Tibial nerve (tissue), 4 donors: ENCODE results near the gene MAN2C1. TPM values are rescaled to one million over a fixed set of nuclear protein-coding genes. Genes with fewer than 3 reads are reported as not detected.
A peak's percentile ranks its signal among the peaks of the same experiment; 100 is the strongest.
"Not testable (repeated sequence)": the region's sequence is repeated elsewhere in the genome, so short reads cannot be mapped to it uniquely, and the experiment has no call there.

Experiments used
- DNase-seq, 2 donors: peaks; one replicate each; pipeline ENCODE4 v3.0.0-alpha.2; 2019; ENCODE audit warnings: low spot score in 2 of 2
- H3K27ac ChIP-seq, 4 donors: fragments of 200-600 bp; sonication (generic) in 3 of 4; one replicate each; pipeline ENCODE4 v1.5.1; 2017 to 2019; ENCODE audit warnings: mild to moderate bottlenecking in 1 of 4
- H3K27me3 ChIP-seq, 2 donors: fragments of 200-600 bp; sonication (generic) in 1 of 2; one replicate each; pipeline versions ENCODE4 v1.5.1 to v1.6.0; 2017 to 2019
- H3K36me3 ChIP-seq, 3 donors: fragments of 200-600 bp; sonication (generic); one replicate each; pipeline ENCODE4 v1.5.1; 2018 to 2019
- H3K4me1 ChIP-seq, 4 donors: fragments of 200-600 bp; sonication (generic) in 3 of 4; one replicate each; pipeline ENCODE4 v1.5.1; 2017 to 2019
- H3K4me3 ChIP-seq, 4 donors: fragments of 200-600 bp; sonication (generic) in 3 of 4; one replicate each; pipeline ENCODE4 v1.5.1; 2017 to 2019; ENCODE audit warnings: mild to moderate bottlenecking in 1 of 4, moderate library complexity in 1 of 4
- H3K9me3 ChIP-seq, 4 donors: fragments of 200-600 bp; sonication (generic) in 3 of 4; one replicate each; pipeline ENCODE4 v1.5.1; 2017 to 2019
- CTCF ChIP-seq, 5 experiments: fragments of 200-600 bp in 3 of 5; fragments of 450-650 bp in 2 of 5; sonication (generic) in 3 of 5; IDR thresholded peaks; one replicate each; pipeline ENCODE4 v1.5.1; 2016 to 2019; ENCODE audit warnings: antibody characterized with exemption in 5 of 5, mild to moderate bottlenecking in 3 of 5, moderate library complexity in 2 of 5
- EP300 ChIP-seq, 2 donors: sonication (generic); formaldehyde crosslinking; IDR thresholded peaks; one replicate each; pipeline ENCODE4 v1.6.1; 2017; ENCODE audit warnings: antibody characterized with exemption in 2 of 2, mild to moderate bottlenecking in 1 of 2
- POLR2A ChIP-seq, 2 donors: fragments of 450-650 bp; IDR thresholded peaks; one replicate each; pipeline ENCODE4 v1.6.1; 2017; ENCODE audit warnings: antibody characterized with exemption in 2 of 2, mild to moderate bottlenecking in 2 of 2, moderate library complexity in 2 of 2
- WGBS, 2 donors: methylation state at CpG; one replicate each; pipeline ENCODE4 v1.1.5; 2018; 5-methylcytosine and 5-hydroxymethylcytosine counted together
- total RNA-seq, 4 donors: library from RNA; depleted of rRNA; stranded (reverse); fragments of >200 nt; gene quantifications; one replicate each; pipeline ENCODE4 v1.1.0, GENCODE V29; 2016

MAN2C1 gene
- total RNA-seq, 4 donors from 2014 or later, result 319 to 781 (median 366) TPM

DNA sequence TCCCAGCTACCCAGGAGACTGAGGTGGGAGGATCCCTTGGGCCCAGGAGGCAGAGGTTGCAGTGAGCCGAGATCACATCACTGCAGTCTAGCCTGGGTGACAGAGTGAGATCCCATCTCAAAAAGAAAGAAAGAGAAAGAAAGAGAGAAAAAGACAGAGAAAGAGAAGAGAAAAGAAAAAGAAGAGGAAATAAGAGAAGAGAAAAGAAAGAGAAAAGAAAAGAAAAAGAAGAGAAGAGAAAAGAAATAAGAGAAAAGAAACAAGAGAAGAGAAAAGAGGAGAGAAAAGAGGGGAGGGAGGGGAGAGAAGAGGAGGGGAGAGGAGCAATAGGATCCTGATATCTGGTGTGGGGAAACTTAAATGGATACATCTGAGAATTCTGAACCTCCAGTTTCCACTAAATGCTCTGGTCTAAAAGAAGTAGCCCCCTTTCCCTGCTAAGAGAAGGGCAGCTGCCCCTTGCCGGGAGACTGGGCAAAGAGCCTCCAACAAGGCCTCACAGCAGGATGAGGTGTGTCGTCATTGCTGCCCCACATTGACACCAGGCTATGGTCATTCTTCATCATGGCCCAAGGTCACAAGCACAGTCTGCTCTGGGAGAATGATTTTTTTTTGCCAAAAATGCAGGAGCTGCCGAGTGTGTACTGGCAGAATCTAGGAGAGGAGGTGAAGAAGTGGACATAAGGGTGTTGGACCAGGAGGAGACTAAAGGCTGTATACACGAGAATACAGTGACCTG is 53.7 kb downstream of the MAN2C1 start:
- Histone ChIP-seq H3K36me3 (no peaks in the 10 kb centered on the region), H3K4me1 (no peaks in the 10 kb centered on the region), H3K27ac (no peak overlapping the region), H3K4me3 (no peak overlapping the region), H3K27me3 (no peaks in the 10 kb centered on the region), H3K9me3 (no peaks in the 10 kb centered on the region)
- 67 to 68% methylated on average over 5 of the region's 5 CpGs for WGBS, 2 donors
- TF ChIP-seq EP300 (IDR thresholded peaks at IDR 0.05), result no peak
- no peak for TF ChIP-seq POLR2A (IDR thresholded peaks at IDR 0.05)
- TF ChIP-seq CTCF (IDR thresholded peaks at IDR 0.05), result no peak
- no peak for DNase-seq

DNA sequence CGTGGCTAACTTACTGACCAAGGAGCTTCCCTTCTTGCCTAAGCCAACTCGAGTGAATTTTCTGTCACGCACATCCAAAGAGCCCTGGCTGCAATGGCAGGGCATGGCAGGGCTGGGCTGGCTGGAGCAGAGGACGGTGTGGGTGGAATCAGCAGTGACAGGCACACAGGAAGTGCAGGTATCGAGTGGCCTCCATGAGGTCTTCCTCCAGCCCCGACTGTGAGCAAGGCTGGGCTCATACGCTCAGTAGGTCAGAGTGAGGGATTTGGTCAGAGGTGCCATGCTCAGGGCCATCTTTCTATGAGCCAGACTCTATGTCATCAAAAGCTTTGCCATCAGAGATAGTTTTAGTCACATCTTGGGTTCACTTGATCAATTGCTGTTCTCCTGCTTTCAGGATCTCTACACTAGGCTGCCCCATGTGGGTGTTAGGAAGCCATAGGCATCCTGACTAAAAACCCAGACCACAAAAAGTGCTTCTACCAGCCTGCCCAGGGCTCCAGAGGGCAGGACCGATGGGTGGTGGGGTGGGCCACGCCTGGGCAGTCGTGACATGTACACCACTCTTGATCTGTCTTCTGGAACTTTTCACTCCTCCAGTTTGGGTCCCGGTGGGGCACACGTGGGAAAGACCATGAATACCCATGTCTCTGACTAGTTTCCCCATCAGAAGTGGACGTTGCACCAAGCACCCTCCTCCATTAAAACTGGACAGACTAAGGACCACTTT is 55.1 kb downstream of the MAN2C1 start:
- Histone ChIP-seq H3K4me3 (no peak overlapping the region), H3K27ac (no peak overlapping the region), H3K27me3 (peaks cover 0 to 5% of the 10 kb centered on the region in 2 donors), H3K4me1 (no peaks in the 10 kb centered on the region), H3K9me3 (no peaks in the 10 kb centered on the region), H3K36me3 (no peaks in the 10 kb centered on the region)
- DNase-seq, result no peak
- 86 to 87% methylated on average over 13 of the region's 13 CpGs for WGBS, 2 donors
- TF ChIP-seq CTCF (IDR thresholded peaks at IDR 0.05) (no peak), POLR2A (IDR thresholded peaks at IDR 0.05) (no peak), EP300 (IDR thresholded peaks at IDR 0.05) (no peak)

- H3K27me3 ChIP-seq, result peaks cover 0 to 12% of the 10 kb centered on the region in 2 donors
- not testable (repeated sequence) for H3K9me3 ChIP-seq, H3K4me1 ChIP-seq, DNase-seq, H3K4me3 ChIP-seq, H3K36me3 ChIP-seq, H3K27ac ChIP-seq
- WGBS, 2 donors, result 88 to 94% methylated on average over 1 of the region's 1 CpG
These were observed 55.9 kb downstream of the MAN2C1 start for GRCh38 chr15:75312548-75312947.

DNA sequence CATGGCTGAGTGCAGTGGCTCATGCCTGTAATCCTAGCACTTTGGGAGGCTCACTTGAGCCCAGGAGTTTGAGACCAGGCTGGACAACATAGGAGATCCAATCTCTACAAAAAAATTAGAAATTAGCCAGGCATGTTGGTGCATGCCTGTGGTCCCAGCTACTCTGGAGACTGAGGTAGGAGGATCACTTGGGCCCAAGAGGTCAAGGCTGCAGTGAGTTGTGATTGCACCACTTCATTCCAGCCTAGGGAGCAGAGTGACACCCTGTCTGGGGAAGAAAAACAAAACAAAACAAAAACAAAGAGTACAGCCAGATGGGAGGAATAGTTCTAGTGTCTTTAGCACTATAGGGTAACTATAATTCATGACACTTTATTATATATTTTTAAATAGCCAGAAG is 58.7 kb downstream of the MAN2C1 start:
- H3K36me3 ChIP-seq, result no peaks in the 10 kb centered on the region
- H3K4me1 ChIP-seq, result no peaks in the 10 kb centered on the region
- H3K27ac ChIP-seq, result no peak overlapping the region
- no peak for DNase-seq
- H3K27me3 ChIP-seq, result peaks cover 0 to 35% of the 10 kb centered on the region in 2 donors
- TF ChIP-seq EP300 (IDR thresholded peaks at IDR 0.05), result no peak
- TF ChIP-seq CTCF (IDR thresholded peaks at IDR 0.05), result no peak
- TF ChIP-seq POLR2A (IDR thresholded peaks at IDR 0.05), result no peak
- no peak overlapping the region for H3K4me3 ChIP-seq
- no peaks in the 10 kb centered on the region for H3K9me3 ChIP-seq

GRCh38 chr15:75307778-75308390 is 60.5 kb downstream of the MAN2C1 start:
- Histone ChIP-seq H3K36me3 (no peaks in the 10 kb centered on the region), H3K4me3 (no peak overlapping the region), H3K4me1 (no peaks in the 10 kb centered on the region), H3K9me3 (no peaks in the 10 kb centered on the region), H3K27me3 (peaks cover 0 to 46% of the 10 kb centered on the region in 2 donors), H3K27ac (no peak overlapping the region)
- 31 to 42% methylated on average over 11 to 15 of the region's 15 CpGs for WGBS, 2 donors
- DNase-seq, result no peak
- TF ChIP-seq POLR2A (IDR thresholded peaks at IDR 0.05) (no peak), CTCF (IDR thresholded peaks at IDR 0.05) (peak in 1 of 5 experiments; percentile 21), EP300 (IDR thresholded peaks at IDR 0.05) (no peak)
